Mesendoderm (in vitro differentiated cells): ENCODE results near the gene POLD2.

ENCODE experiments used
- DNase-seq: peaks from one replicate; pipeline ENCODE4 v3.0.0; 2013
- H2AK5ac ChIP-seq: 2 replicates; pipeline ENCODE4 v1.6.1; 2013; ENCODE audit warnings: low read length, inconsistent platforms
- H2BK120ac ChIP-seq: 2 replicates; pipeline ENCODE4 v1.6.1; 2013; ENCODE audit warnings: low read depth, mild to moderate bottlenecking, low read length, moderate library complexity, mixed read lengths
- H2BK15ac ChIP-seq: replicated peaks from 2 replicates; pipeline ENCODE4 v1.6.1; 2013; ENCODE audit warnings: low read depth, mild to moderate bottlenecking, moderate library complexity
- H2BK5ac ChIP-seq: 2 replicates; pipeline ENCODE4 v1.6.1; 2013; ENCODE audit warnings: low read length, inconsistent platforms
- H3K18ac ChIP-seq: 2 replicates; pipeline ENCODE4 v1.6.1; 2013; ENCODE audit warnings: mild to moderate bottlenecking, low read length, mixed read lengths
- H3K23ac ChIP-seq: one replicate; pipeline ENCODE4 v1.6.1; 2013; ENCODE audit warnings: low read length
- H3K27ac ChIP-seq: 2 replicates; pipeline ENCODE4 v1.5.1; 2013; ENCODE audit warnings: low read depth, mild to moderate bottlenecking, inconsistent platforms, low read length, moderate library complexity
- H3K27me3 ChIP-seq: 2 replicates; pipeline ENCODE4 v1.6.1; 2013; ENCODE audit warnings: low read length, control low read depth, mild to moderate bottlenecking, inconsistent platforms; ENCODE audit not compliant: insufficient read depth, poor library complexity
- H3K36me3 ChIP-seq: 2 replicates; pipeline ENCODE4 v1.6.1; 2013; ENCODE audit warnings: low read length, inconsistent platforms; ENCODE audit not compliant: control insufficient read depth, insufficient read depth
- H3K4ac ChIP-seq: one replicate; pipeline ENCODE4 v1.6.1; 2013; ENCODE audit warnings: low read depth, mild to moderate bottlenecking, low read length, moderate library complexity
- H3K4me1 ChIP-seq: 2 replicates; pipeline ENCODE4 v1.6.1; 2013; ENCODE audit warnings: low read depth, low read length, inconsistent platforms; ENCODE audit not compliant: control insufficient read depth
- H3K4me2 ChIP-seq: 2 replicates; pipeline ENCODE4 v1.6.1; 2013; ENCODE audit warnings: low read length
- H3K4me3 ChIP-seq: 2 replicates; pipeline ENCODE4 v1.5.1; 2013; ENCODE audit warnings: mild to moderate bottlenecking, low read length
- H3K56ac ChIP-seq: one replicate; pipeline ENCODE4 v1.6.1; 2013; ENCODE audit warnings: low read length
- H3K79me1 ChIP-seq: 2 replicates; pipeline ENCODE4 v1.6.1; 2013; ENCODE audit warnings: low read length, inconsistent platforms
- H3K79me2 ChIP-seq: 2 replicates; pipeline ENCODE4 v1.6.1; 2013; ENCODE audit warnings: mild to moderate bottlenecking, low read length; ENCODE audit not compliant: control insufficient read depth, insufficient read depth
- H3K9ac ChIP-seq: 2 replicates; pipeline ENCODE4 v1.6.1; 2013; ENCODE audit warnings: low read length, inconsistent platforms
- H4K5ac ChIP-seq: one replicate; pipeline ENCODE4 v1.6.1; 2013; ENCODE audit warnings: low read length
- H4K8ac ChIP-seq: one replicate; pipeline ENCODE4 v1.6.1; 2013; ENCODE audit warnings: low read depth, mild to moderate bottlenecking, control low read depth, low read length, moderate library complexity
- WGBS: extraction: QIAGEN DNeasy Blood & Tissue Kit; methylation state at CpG from one replicate; pipeline ENCODE4 v1.1.7; 2013; ENCODE audit warnings: low lambda C conversion rate, missing lambda C conversion rate; ENCODE audit not compliant: insufficient coverage; ENCODE audit errors: extremely low coverage; 5-methylcytosine and 5-hydroxymethylcytosine counted together

Gene POLD2

GRCh38 chr7:44071726-44072363 is 51.5 kb downstream of the POLD2 start:
- DNase-seq = no peak
- no peaks in the 10 kb centered on the region for H3K4me1 ChIP-seq
- no peak overlapping the region for H3K4ac ChIP-seq
- H3K27ac ChIP-seq = no peak overlapping the region
- H3K56ac ChIP-seq = no peak overlapping the region
- H2BK15ac ChIP-seq = no peak overlapping the region
- no peaks in the 10 kb centered on the region for H3K79me1 ChIP-seq
- H3K9ac ChIP-seq = no peak overlapping the region
- no peak overlapping the region for H2BK120ac ChIP-seq
- H4K8ac ChIP-seq = no peak overlapping the region
- no peak overlapping the region for H3K18ac ChIP-seq
- no peak overlapping the region for H3K4me3 ChIP-seq
- no peak overlapping the region for H2AK5ac ChIP-seq
- H4K5ac ChIP-seq = no peak overlapping the region
- H3K79me2 ChIP-seq = no peaks in the 10 kb centered on the region
- H3K4me2 ChIP-seq = no peak overlapping the region
- H2BK5ac ChIP-seq = no peak overlapping the region
- no peak overlapping the region for H3K23ac ChIP-seq
- no peaks in the 10 kb centered on the region for H3K27me3 ChIP-seq
- no CpG with 5 or more reads among the region's 9 CpGs for WGBS
- no peaks in the 10 kb centered on the region for H3K36me3 ChIP-seq

DNA sequence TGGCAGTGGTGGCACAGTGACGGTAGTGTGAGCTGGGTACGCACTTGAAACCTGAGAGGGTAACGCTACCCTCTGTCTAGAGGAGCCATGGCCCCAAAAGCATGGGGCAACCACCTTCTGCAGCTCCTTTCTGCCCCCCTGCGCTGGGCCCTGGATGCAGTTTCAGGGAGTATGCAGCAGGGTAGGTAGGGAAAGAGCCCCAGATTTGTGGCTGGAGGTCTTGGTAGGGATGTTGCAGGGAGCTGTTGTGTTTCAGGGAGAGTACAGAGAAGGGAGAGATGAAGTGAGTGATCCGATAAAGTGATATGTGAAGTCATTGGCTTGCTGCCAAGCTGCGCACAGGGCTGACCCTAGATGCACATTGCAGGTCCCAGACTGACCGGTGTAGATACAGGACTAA is 55.3 kb downstream of the POLD2 start:
- Histone ChIP-seq H3K9ac (no peak overlapping the region), H2BK120ac (no peak overlapping the region), H4K5ac (no peak overlapping the region), H2BK5ac (no peak overlapping the region), H3K36me3 (no peaks in the 10 kb centered on the region), H4K8ac (no peak overlapping the region), H3K79me1 (no peaks in the 10 kb centered on the region), H3K27me3 (no peaks in the 10 kb centered on the region), H2AK5ac (no peak overlapping the region), H2BK15ac (no peak overlapping the region), H3K4me1 (peaks cover 4% of the 10 kb centered on the region), H3K4me2 (no peak overlapping the region), H3K18ac (no peak overlapping the region), H3K23ac (no peak overlapping the region), H3K4ac (no peak overlapping the region), H3K56ac (no peak overlapping the region), H3K4me3 (no peak overlapping the region), H3K79me2 (no peaks in the 10 kb centered on the region), H3K27ac (no peak overlapping the region)
- DNase-seq = no peak
- WGBS = no CpG with 5 or more reads among the region's 7 CpGs

DNA sequence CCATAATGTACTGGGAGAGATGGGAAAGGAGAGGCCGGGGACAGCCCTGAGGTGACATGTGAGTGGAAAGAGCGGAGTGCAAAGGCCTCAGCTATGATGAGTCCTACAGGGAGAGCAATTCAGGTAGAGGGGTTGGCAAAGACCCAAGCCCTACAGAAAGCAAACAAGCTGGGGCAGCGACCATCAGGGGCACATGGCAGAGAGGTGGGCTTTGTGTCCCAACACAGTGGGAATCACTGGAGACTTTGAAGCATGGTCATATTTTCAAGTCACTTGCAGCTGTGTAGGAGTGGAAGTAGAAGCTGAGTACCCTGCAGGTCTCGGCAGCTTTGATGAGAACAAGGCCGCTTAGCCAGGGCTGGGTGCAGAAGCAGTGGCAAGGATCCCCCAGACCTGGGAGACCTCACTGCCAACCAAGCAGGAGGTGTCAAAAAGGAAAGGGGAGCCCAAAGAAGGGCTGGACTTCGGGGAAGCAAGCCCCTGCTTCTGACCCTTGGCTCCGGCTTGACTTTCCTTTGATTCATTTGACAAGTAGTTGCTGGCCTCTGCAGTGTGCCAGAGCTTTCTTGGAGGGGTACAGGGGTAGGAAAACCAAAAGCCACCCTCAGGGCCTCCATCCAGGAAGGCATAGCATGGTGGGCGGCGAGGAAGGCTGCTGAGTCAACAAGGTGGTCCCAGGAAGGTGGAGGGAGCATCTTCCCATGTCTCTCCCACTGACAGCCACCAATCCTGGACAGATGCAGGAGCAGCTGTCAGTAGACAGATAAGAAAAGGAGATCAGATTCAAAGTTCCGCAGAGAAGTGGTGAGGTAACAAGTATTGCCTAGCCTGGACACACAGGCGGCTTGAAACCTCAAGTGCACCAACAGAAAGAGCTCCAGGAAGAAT is 56.0 kb downstream of the POLD2 start:
- Histone ChIP-seq H3K56ac (no peak overlapping the region), H3K27me3 (no peaks in the 10 kb centered on the region), H2BK120ac (no peak overlapping the region), H3K4ac (no peak overlapping the region), H3K18ac (no peak overlapping the region), H2AK5ac (no peak overlapping the region), H2BK15ac (no peak overlapping the region), H3K36me3 (no peaks in the 10 kb centered on the region), H3K79me2 (no peaks in the 10 kb centered on the region), H3K23ac (no peak overlapping the region), H3K27ac (no peak overlapping the region), H2BK5ac (no peak overlapping the region), H4K8ac (no peak overlapping the region), H4K5ac (no peak overlapping the region), H3K4me2 (no peak overlapping the region), H3K4me3 (no peak overlapping the region), H3K9ac (no peak overlapping the region), H3K79me1 (no peaks in the 10 kb centered on the region), H3K4me1 (peaks cover 4% of the 10 kb centered on the region)
- DNase-seq = no peak
- no CpG with 5 or more reads among the region's 11 CpGs for WGBS

DNA sequence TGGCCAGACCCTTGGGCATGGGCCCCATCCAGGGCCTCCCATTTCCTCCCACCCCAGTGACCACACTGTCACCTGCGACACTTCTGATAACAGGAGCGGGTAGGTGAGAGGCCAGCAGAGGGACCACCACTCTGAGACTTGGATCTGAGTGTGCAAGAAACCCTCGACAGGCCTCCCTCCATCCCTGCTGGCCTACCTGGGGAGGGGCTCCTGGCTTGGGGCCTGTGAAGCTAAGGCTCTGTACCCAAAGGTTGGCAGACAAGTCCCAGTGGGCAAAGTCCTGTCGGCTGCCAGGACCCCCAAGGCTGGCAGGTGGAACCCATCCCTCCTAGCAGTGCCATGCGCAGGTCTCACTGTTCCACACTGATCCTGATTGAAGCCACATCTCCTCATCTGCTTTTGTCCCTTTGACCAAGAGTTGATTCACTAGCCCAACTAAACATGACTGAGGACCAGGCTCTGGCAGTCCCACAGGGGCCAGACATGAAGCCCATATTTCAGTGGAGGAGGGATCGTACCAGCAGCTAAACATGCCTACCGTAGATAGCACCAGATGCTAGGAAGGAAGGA is 56.8 kb downstream of the POLD2 start:
- no CpG with 5 or more reads among the region's 7 CpGs for WGBS
- Histone ChIP-seq H2BK15ac (no peak overlapping the region), H3K4me3 (no peak overlapping the region), H2AK5ac (no peak overlapping the region), H3K79me1 (no peaks in the 10 kb centered on the region), H3K36me3 (no peaks in the 10 kb centered on the region), H3K56ac (no peak overlapping the region), H3K4ac (no peak overlapping the region), H4K8ac (no peak overlapping the region), H3K4me2 (no peak overlapping the region), H4K5ac (no peak overlapping the region), H3K27ac (no peak overlapping the region), H3K4me1 (peaks cover 4% of the 10 kb centered on the region), H3K18ac (no peak overlapping the region), H3K27me3 (no peaks in the 10 kb centered on the region), H3K9ac (no peak overlapping the region), H2BK5ac (no peak overlapping the region), H3K23ac (no peak overlapping the region), H2BK120ac (no peak overlapping the region), H3K79me2 (no peaks in the 10 kb centered on the region)
- no peak for DNase-seq

- no peak for DNase-seq
- H4K5ac ChIP-seq = no peak overlapping the region
- no peaks in the 10 kb centered on the region for H3K79me1 ChIP-seq
- no peaks in the 10 kb centered on the region for H3K36me3 ChIP-seq
- H3K23ac ChIP-seq = no peak overlapping the region
- no peak overlapping the region for H3K18ac ChIP-seq
- H2BK120ac ChIP-seq = no peak overlapping the region
- H3K79me2 ChIP-seq = no peaks in the 10 kb centered on the region
- no peak overlapping the region for H3K4me3 ChIP-seq
- no peak overlapping the region for H3K4me2 ChIP-seq
- no peak overlapping the region for H4K8ac ChIP-seq
- H2BK5ac ChIP-seq = no peak overlapping the region
- H2AK5ac ChIP-seq = no peak overlapping the region
- no peak overlapping the region for H2BK15ac ChIP-seq
- no CpG with 5 or more reads among the region's 6 CpGs for WGBS
- H3K4ac ChIP-seq = no peak overlapping the region
- no peak overlapping the region for H3K27ac ChIP-seq
- H3K4me1 ChIP-seq = peaks cover 4% of the 10 kb centered on the region
- no peak overlapping the region for H3K56ac ChIP-seq
- H3K27me3 ChIP-seq = no peaks in the 10 kb centered on the region
- no peak overlapping the region for H3K9ac ChIP-seq
Measured at GRCh38 chr7:44066111-44066460, 57.3 kb downstream of the POLD2 start.
